OCI-LY7 (cell line): ENCODE data around the gene C22orf23.

ENCODE experiments used
- EZH2phosphoT487 ChIP-seq: fragments of 200-600 bp; sonication (generic); IDR thresholded peaks from 2 replicates; pipeline ENCODE4 v1.6.1; 2018; ENCODE audit warnings: low read depth, borderline replicate concordance, mild to moderate bottlenecking, mixed run types, antibody characterized with exemption, low read length, moderate library complexity, mixed read lengths
- TF ChIP-seq, protein P1 (sequence below): fragments of 200-600 bp; sonication (generic); conservative IDR thresholded peaks from 2 replicates; pipeline ENCODE4 v1.5.1; 2014; ENCODE audit warnings: mild to moderate bottlenecking, antibody characterized with exemption, low read length, moderate library complexity, mixed read lengths

DNA sequence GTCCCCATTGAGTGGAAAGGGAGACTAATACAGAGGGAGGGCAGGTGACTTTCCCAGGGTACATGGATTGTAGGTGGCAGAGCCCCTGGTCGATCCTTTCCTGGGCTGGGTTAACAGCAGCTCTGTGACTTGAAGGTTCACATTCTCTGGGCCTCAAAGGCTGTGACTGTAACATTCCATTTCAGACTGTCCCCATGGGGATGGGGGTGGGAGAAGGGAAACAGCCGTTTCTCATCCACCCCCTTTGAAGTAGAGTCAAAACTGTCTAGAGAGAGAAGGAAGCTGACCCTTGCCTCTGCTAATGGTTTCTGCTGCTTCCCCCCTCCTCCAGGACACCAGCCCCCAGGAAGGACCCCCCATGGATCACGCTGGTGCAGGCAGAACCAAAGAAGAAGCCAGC, 28.1 kb downstream of the C22orf23 start:
- TF ChIP-seq, protein P1, sequence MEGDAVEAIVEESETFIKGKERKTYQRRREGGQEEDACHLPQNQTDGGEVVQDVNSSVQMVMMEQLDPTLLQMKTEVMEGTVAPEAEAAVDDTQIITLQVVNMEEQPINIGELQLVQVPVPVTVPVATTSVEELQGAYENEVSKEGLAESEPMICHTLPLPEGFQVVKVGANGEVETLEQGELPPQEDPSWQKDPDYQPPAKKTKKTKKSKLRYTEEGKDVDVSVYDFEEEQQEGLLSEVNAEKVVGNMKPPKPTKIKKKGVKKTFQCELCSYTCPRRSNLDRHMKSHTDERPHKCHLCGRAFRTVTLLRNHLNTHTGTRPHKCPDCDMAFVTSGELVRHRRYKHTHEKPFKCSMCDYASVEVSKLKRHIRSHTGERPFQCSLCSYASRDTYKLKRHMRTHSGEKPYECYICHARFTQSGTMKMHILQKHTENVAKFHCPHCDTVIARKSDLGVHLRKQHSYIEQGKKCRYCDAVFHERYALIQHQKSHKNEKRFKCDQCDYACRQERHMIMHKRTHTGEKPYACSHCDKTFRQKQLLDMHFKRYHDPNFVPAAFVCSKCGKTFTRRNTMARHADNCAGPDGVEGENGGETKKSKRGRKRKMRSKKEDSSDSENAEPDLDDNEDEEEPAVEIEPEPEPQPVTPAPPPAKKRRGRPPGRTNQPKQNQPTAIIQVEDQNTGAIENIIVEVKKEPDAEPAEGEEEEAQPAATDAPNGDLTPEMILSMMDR: no peak
- no peak for TF ChIP-seq EZH2phosphoT487
